GM21825 (cell line): ENCODE results near the gene TPR.

Experiments used
- ATAC-seq: cut with Tn5 transposase; IDR thresholded peaks from one replicate; pipeline ENCODE4 v1.9.1; 2021; ENCODE audit warnings: mild to moderate bottlenecking, moderate library complexity; ENCODE audit not compliant: unreplicated experiment

The TPR gene

DNA sequence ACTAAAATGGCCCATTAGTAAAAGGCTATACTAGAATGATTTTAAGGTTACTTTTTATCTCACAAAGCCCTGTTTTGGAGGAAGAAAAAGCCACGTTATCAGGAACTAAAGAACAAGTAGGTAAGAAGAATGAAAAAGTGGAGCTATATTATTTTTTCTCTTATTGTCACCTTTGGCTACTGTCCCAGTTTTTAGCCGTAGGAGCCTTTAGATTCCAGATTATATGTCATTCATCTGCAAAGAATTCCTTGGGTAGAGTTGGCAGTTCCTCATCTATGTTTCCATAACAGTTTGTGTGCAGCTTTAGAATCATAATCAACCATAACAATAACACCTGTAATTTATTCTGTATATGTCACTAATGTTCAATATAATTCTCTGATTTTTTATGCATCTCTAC lies 83.8 kb downstream of the TPR start:
- ATAC-seq: no peak

DNA sequence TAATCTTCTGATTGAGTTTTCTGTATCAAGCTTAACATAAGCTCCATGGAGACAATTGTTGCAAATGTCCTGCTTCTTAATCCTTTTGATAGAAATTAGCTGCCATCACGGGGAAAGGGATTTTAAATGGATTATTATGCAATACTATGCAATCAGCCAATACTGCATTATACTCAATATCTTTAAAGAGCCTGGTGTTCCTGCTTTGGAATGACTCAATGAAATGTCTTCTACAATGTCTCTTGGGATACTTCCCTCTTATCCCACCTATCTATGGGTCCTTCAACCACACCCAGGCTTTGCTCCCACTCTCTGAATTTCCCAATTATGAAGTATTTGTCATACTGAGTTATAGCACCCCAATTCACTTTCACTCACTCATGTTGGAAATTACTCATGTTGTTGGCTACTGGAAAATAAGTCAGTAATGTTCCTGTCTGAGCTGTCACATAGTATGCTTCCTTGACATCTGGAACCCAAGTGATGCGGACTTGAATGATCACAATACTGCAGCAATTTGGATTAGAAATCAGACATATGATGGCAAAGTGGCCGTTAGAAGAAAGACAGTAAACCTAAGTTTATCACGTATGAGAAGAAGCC lies 85.0 kb downstream of the TPR start:
- ATAC-seq: no peak

DNA sequence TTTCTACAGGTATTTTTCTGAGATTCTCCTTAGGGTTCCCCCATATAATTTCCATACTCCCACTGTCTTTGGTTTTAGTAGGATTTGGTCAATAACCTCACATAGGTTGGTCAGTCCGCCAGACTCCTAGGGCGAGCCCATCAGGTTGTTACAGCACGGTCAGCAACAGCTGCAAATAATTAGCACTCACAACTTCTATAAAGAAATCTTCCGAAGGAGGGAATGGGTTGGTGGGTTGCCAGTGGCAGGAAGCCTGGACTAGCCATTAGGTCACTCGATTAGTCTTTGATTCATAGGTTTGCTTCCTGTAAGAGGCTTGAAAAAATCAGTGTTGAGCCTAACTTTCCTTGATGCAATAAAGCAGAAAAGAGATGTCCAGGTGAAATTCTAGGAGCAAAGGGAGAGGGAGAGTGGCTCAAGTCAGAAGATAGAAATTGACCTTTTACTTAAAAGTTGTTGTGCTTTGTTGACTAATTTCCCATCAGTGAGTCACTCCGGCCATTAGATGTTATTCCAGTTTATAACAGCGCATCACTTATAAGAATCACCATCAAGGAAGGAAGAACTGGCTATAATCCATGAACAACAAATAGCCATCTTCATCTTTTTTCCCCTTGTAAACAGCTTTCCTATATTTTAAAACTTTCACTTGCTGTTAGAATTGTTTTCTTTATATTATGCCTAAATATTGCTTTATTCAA lies 88.3 kb downstream of the TPR start:
- ATAC-seq: no peak

DNA sequence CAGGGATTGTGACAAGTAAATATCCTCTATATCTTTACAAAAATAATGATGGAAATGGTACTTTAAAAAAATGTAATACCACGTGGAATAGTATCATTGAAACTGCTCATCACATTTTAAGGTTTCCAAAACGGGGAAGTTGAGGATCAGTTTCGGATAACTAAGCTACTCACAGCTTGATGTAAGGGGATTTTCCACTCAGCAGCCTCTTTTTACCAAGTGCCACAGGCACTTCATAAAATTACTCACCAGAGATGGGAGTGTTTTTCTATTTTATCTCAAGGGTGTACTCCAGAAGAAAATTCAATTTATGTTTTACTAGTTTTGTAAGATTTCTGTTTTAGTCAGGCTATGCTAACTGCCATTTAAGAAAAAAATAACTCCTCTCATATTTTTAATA lies 91.7 kb downstream of the TPR start:
- ATAC-seq: no peak

DNA sequence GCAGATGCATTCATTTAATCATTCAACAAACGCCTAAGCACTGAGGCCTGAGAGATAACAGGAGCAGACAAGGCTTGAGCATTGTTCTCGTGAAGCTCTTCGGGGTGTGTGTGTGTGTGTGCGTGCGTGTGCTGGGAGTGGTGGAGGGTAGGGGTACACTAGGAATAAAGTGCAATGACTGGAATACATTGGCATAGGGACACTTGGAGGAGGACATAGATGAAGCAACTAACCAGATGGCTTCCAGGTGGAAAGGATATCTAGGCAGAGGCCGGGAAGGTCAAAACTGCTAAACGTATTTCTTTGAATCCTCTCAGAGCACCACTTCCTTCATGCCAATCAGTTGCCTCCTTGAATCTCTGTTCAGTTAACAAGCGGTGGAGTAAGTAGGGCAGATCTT lies 92.6 kb downstream of the TPR start:
- ATAC-seq: no peak

DNA sequence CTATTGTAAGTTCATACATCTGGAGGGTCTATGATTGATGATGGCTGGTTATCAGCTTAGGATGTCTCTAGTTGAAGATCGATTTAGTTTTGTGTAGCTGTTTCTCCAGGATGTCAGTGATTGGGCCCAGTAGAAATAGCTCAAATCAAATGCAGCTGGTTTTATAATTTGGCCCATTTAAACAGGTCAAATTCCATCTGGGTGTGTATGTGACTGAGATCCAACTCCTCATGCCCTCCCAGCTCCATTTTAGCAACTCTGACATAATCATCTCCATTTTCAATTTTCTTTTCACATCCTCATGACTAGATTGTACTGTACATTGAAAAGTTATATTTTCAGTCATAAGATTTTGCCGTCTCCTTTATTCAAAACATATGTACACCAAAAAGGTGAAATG lies 99.2 kb downstream of the TPR start:
- ATAC-seq: no peak

DNA sequence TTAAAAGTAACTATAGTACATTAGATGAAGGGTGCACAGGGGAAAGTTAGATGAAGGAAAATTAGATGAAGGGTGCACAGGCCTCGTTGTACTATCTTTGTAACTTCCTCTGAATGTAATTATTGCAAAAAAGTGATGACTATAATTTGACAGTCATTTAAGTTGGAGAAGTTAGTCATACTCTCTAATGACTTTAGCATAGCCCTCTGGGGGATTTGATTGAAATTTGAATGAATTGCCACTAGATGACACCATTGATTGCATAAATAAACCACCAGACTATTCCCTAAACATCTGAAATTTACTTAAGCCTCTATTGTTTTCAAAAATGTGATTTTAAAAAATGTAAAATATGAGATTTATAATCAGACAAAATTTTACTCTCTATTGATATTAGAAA lies 102.6 kb downstream of the TPR start:
- ATAC-seq: no peak

DNA sequence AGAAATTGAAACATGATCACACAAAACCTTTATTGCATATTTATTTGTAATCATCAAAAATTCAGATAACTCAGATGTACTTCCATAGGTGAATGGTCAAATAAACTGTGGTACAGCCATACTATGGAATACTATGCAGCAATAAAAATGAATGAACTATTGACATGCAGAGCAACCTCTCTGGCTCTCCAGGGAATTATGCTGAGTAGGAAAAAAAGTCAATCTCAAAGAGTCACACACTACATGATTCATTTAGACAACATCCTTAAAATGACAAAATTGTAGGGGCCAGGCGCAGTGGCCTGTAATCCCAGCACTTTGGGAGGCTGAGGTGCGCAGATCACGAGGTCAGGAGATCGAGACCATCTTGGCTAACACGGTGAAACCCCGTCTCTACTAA lies 104.0 kb downstream of the TPR start:
- ATAC-seq: no peak
